Lower leg skin (tissue), 3 donors: ENCODE results near the gene PLOD3.

Experiments
- CTCF ChIP-seq, 3 donors: fragments of 450-650 bp; IDR thresholded peaks; one replicate each; pipeline ENCODE4 v1.5.1; 2016; ENCODE audit warnings: antibody characterized with exemption in 3 of 3, mild to moderate bottlenecking in 3 of 3, moderate library complexity in 2 of 3
- POLR2A ChIP-seq, 2 donors: fragments of 450-650 bp; IDR thresholded peaks; one replicate each; pipeline ENCODE4 v1.6.1; 2016 to 2017; ENCODE audit warnings: antibody characterized with exemption in 2 of 2, mild to moderate bottlenecking in 1 of 2, moderate library complexity in 1 of 2

DNA sequence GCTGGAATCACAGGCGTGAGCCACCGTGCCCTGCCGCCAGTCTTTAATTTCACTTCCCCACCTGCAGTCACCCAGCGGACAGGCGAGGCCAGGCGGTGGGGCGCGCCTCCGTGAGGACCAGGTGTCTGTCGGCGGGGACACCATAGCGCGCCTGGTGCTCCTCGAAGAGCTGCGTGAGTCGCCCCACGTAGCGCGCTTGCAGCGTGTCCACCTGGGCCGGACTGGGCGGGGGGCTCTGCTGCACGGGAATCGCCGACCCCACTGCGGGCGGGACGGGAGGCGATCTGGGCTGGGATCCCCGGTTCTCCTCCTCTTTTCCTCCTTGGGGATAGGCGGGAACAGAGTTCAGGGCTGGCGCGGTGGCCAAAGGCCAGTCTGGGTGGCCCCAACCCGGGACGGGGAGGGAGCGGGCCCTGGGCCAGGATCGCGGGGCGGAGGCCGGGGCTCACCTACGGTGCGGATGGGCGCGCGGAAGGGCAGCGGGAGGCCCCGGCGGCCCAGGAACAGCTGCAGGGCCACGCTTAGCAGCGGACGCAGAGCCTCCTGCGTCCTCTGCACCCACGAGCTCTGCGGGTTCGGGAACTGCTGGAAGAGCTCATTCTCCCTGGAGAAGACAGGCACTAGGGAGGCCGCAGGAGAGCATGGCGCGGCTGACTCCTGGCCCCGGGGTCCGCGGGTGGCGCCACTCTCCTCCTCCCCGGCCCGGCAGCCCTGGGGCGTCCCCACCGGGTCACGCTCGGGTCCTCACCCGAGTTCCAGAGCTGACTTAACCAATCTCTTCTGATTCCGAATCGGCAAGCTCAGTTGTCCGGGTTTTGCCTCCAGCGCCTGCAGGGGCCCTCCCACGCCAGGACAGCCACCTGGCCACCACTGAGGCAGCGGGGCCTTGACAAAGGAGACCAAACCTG, 15.4 kb downstream of the PLOD3 start:
- no peak for TF ChIP-seq POLR2A (IDR thresholded peaks at IDR 0.05)
- TF ChIP-seq CTCF (IDR thresholded peaks at IDR 0.05), result no peak
